ENCODE data around the gene SRR.
"Not testable (repeated sequence)": the region's sequence is repeated elsewhere in the genome, so short reads cannot be mapped to it uniquely, and the experiment has no call there.

The SRR gene

GRCh38 chr17:2303204-2304188 lies at the start of gene SRR, which contains the start of gene SMG6:
Gene SRR (plus strand): TSS chr17:2303950. CDS start chr17:2315561, 11,611 bp downstream.
Gene SMG6 (minus strand): TSS chr17:2303785. CDS start chr17:2303720, 65 bp downstream.
- no peak for TF ChIP-seq CTCF (IDR thresholded peaks at IDR 0.05; ENCODE audit: insufficient read depth, low read length, missing control alignments)
- ChIA-PET POLR2A (interaction anchor here (0.5 to 2.5 kb wide), 7 partner anchors 17 to 249 kb away, joined by 3 to 10 read pairs (median 5); partner anchors contain the start of genes HIC1, SGSM2 and TSR1), CTCF (interaction anchor here (0.8 to 1.6 kb wide), 5 partner anchors 10 to 250 kb away, joined by 3 to 9 read pairs (median 4); no protein-coding TSS in a partner anchor)
- DNase-seq (ENCODE audit: low read depth, low spot score), result no peak
- peak within 1 kb of the TSS; percentile 86 for H3K4me3 ChIP-seq (ENCODE audit: low read depth, low read length)

- not testable (repeated sequence) for H3K4me3 ChIP-seq (ENCODE audit: low read depth, low read length)
Observed at GRCh38 chr17:2258830-2259229, 44.9 kb upstream of the SRR start.

GRCh38 chr17:2259769-2260536 lies 43.8 kb upstream of the SRR start:
- ChIA-PET CTCF (interaction anchor here (0.7 to 2.0 kb wide), 8 partner anchors 9 to 207 kb away, joined by 3 to 10 read pairs (median 4); partner anchors contain the start of gene HIC1), POLR2A (no interaction called here)
- no peak for TF ChIP-seq CTCF (IDR thresholded peaks at IDR 0.05; ENCODE audit: insufficient read depth, low read length, missing control alignments)
- DNase-seq (ENCODE audit: low read depth, low spot score), result no peak
- H3K4me3 ChIP-seq (ENCODE audit: low read depth, low read length), result no peak overlapping the region

More at GRCh38 chr17:2258830-2259229, 44.9 kb upstream of the SRR start:
- POLR2A ChIA-PET; DNase-seq (ENCODE audit: low read depth, low spot score): not testable (repeated sequence)
- CTCF ChIA-PET, result interaction anchor here (0.7 to 2.0 kb wide), 10 partner anchors 7 to 209 kb away, joined by 3 to 10 read pairs (median 4); partner anchors contain the start of gene HIC1

GRCh38 chr17:2262135-2262587 lies 41.6 kb upstream of the SRR start:
- no peak for TF ChIP-seq CTCF (IDR thresholded peaks at IDR 0.05; ENCODE audit: insufficient read depth, low read length, missing control alignments)
- POLR2A ChIA-PET, result interaction anchor here (0.6 to 1.0 kb wide), 5 partner anchors 11 to 206 kb away, joined by 3 to 4 read pairs (median 4); no protein-coding TSS in a partner anchor

GRCh38 chr17:2263183-2264066 lies 40.3 kb upstream of the SRR start:
- CTCF ChIA-PET, result interaction anchor here (0.7 to 8.1 kb wide), 8 partner anchors 12 to 239 kb away, joined by 3 to 68 read pairs (median 4); partner anchors contain the start of genes HIC1 and RTN4RL1

More at GRCh38 chr17:2262135-2262587, 41.6 kb upstream of the SRR start:
- H3K4me3 ChIP-seq (ENCODE audit: low read depth, low read length), result no peak overlapping the region
- DNase-seq (ENCODE audit: low read depth, low spot score), result no peak
- CTCF ChIA-PET, result interaction anchor here (0.9 to 8.1 kb wide), 6 partner anchors 10 to 210 kb away, joined by 3 to 68 read pairs (median 8); partner anchors contain the start of gene HIC1

More at GRCh38 chr17:2263183-2264066, 40.3 kb upstream of the SRR start:
- POLR2A ChIA-PET, result interaction anchor here (0.7 to 0.8 kb wide), 2 partner anchors 197 to 208 kb away, joined by 3 to 4 read pairs; no protein-coding TSS in a partner anchor
- TF ChIP-seq CTCF (IDR thresholded peaks at IDR 0.05; ENCODE audit: insufficient read depth, low read length, missing control alignments), result no peak
- H3K4me3 ChIP-seq (ENCODE audit: low read depth, low read length), result no peak overlapping the region
- no peak for DNase-seq (ENCODE audit: low read depth, low spot score)

All from AG04449 (cell line).